ENCODE results near the gene ST13. TPM values are rescaled to one million over a fixed set of nuclear protein-coding genes. Genes with fewer than 3 reads are reported as not detected.
A peak's percentile ranks its signal among the peaks of the same experiment; 100 is the strongest.

ST13 gene
- total and polyA plus RNA-seq, 5 donors from 2014 or later: 122 to 194 (median 152) TPM

DNA sequence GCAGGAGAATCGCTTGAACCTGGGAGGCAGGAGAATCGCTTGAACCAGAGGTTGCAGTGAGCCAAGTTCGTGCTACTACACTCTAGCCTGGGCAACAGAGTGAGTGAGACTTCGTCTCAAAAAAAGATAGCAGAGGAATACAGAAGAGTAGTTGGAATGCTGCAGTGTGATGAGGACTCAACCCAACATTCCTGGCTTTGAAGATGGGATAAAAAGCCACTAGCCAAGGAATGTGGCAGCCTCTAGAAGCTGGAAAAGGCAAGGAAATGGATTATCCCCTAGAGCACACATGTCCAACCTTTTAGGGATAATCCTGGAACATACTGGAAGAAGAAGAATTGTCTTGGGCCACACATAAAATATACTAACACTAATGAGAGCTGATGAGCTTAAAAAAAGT is 51.2 kb downstream of the ST13 start:
- no peak overlapping the region for H3K4me3 ChIP-seq (ENCODE audit: low read depth, low read length)
- H3K4me3 Mint-ChIP-seq: no peak overlapping the region
- no peaks in the 10 kb centered on the region for H3K9me3 ChIP-seq (ENCODE audit: control insufficient read depth in 2 of 2, low read length in 2 of 2)
- no peak overlapping the region for H3K27ac ChIP-seq (ENCODE audit: insufficient read depth, low read length, poor library complexity, severe bottlenecking)
- peaks cover 11% of the 10 kb centered on the region for H3K36me3 ChIP-seq (ENCODE audit: control insufficient read depth, insufficient read depth, low read length)
- no peak overlapping the region for H3K27ac Mint-ChIP-seq
- DNase-seq: no peak
- no peaks in the 10 kb centered on the region for H3K27me3 ChIP-seq (ENCODE audit: control insufficient read depth, insufficient read depth, low read length)
- H3K9me3 Mint-ChIP-seq: no peaks in the 10 kb centered on the region
- H3K4me1 ChIP-seq (ENCODE audit: control insufficient read depth, insufficient read depth, low read length, poor library complexity, severe bottlenecking): no peaks in the 10 kb centered on the region
- ATAC-seq (ENCODE audit: low read depth in 2 of 2): no peak
- peaks cover 10% of the 10 kb centered on the region for H3K36me3 Mint-ChIP-seq
- peaks cover 11 to 18% (median 17%) of the 10 kb centered on the region in 4 donors for H3K4me1 Mint-ChIP-seq
- H3K27me3 Mint-ChIP-seq: no peaks in the 10 kb centered on the region

DNA sequence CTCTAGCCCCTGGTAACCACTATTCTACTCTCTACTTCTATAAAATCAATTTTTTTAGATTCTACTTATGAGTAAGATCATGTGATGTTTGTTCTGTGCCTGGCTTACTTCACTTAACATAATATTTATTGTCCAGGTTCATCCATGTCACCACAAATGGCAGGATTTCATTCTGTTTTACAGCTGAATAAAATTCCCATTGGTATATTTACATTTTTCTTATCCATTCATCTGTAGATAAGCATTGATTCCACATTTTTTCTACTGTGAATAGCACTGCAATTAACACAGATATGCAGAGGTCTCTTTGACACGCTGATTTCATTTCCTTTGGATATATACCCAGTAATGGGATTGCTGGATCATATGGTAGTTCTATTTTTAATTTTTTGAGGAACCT is 53.1 kb downstream of the ST13 start:
- H3K27ac Mint-ChIP-seq: no peak overlapping the region
- H3K4me3 ChIP-seq (ENCODE audit: low read depth, low read length): no peak overlapping the region
- ATAC-seq (ENCODE audit: low read depth in 2 of 2): no peak

DNA sequence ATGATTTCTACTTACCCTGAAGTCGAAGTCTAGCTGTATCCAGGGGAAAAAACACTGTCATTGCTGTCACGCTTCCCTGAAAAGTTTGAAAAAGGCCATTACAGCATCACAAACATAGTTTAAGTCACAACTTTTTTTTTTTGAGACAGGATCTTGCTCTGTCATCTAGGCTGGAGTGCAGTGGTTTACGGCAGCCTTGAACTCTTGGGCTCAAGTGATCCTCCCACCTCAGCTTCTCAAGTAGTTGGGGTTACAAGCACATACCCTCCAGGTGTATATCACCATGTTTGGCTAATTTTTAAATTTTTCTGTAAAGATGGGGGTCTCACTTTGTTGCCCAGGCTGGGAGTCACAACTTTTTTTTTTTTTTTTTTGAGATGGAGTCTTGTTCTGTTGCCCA is 57.4 kb downstream of the ST13 start:
- no peaks in the 10 kb centered on the region for H3K4me1 ChIP-seq (ENCODE audit: control insufficient read depth, insufficient read depth, low read length, poor library complexity, severe bottlenecking)
- H3K27ac Mint-ChIP-seq: peak overlapping the region in 1 of 3 donors; percentile 20
- peaks cover 10% of the 10 kb centered on the region for H3K36me3 Mint-ChIP-seq
- no peaks in the 10 kb centered on the region for H3K27me3 Mint-ChIP-seq
- ATAC-seq (ENCODE audit: low read depth in 2 of 2) (no peak), DNase-seq (no peak)
- H3K4me3 ChIP-seq (ENCODE audit: low read depth, low read length): no peak overlapping the region
- H3K9me3 Mint-ChIP-seq: no peaks in the 10 kb centered on the region
- no peaks in the 10 kb centered on the region for H3K27me3 ChIP-seq (ENCODE audit: control insufficient read depth, insufficient read depth, low read length)
- H3K27ac ChIP-seq (ENCODE audit: insufficient read depth, low read length, poor library complexity, severe bottlenecking): no peak overlapping the region
- no peak overlapping the region for H3K4me3 Mint-ChIP-seq
- H3K36me3 ChIP-seq (ENCODE audit: control insufficient read depth, insufficient read depth, low read length): peaks cover 12% of the 10 kb centered on the region
- H3K4me1 Mint-ChIP-seq: peaks cover 0 to 11% (median 5%) of the 10 kb centered on the region in 4 donors
- no peaks in the 10 kb centered on the region for H3K9me3 ChIP-seq (ENCODE audit: control insufficient read depth in 2 of 2, low read length in 2 of 2)

More for the DNA sequence above, 53.1 kb downstream of the ST13 start:
- H3K27ac ChIP-seq (ENCODE audit: insufficient read depth, low read length, poor library complexity, severe bottlenecking): no peak overlapping the region
- no peak for DNase-seq
- no peaks in the 10 kb centered on the region for H3K4me1 ChIP-seq (ENCODE audit: control insufficient read depth, insufficient read depth, low read length, poor library complexity, severe bottlenecking)
- no peaks in the 10 kb centered on the region for H3K9me3 ChIP-seq (ENCODE audit: control insufficient read depth in 2 of 2, low read length in 2 of 2)
- peaks cover 12% of the 10 kb centered on the region for H3K36me3 ChIP-seq (ENCODE audit: control insufficient read depth, insufficient read depth, low read length)
- peaks cover 10 to 15% (median 12%) of the 10 kb centered on the region in 4 donors for H3K4me1 Mint-ChIP-seq
- H3K27me3 Mint-ChIP-seq: no peaks in the 10 kb centered on the region
- H3K36me3 Mint-ChIP-seq: peaks cover 14% of the 10 kb centered on the region
- H3K9me3 Mint-ChIP-seq: no peaks in the 10 kb centered on the region
- H3K27me3 ChIP-seq (ENCODE audit: control insufficient read depth, insufficient read depth, low read length): no peaks in the 10 kb centered on the region
- no peak overlapping the region for H3K4me3 Mint-ChIP-seq

GRCh38 chr22:40797427-40797826 is 59.0 kb downstream of the ST13 start:
- Mint-ChIP-seq H3K4me1 (peaks cover 4 to 8% (median 5%) of the 10 kb centered on the region in 4 donors), H3K36me3 (peaks cover 8% of the 10 kb centered on the region), H3K27ac (no peak overlapping the region), H3K4me3 (no peak overlapping the region), H3K9me3 (no peaks in the 10 kb centered on the region), H3K27me3 (no peaks in the 10 kb centered on the region)
- H3K9me3 ChIP-seq (ENCODE audit: control insufficient read depth in 2 of 2, low read length in 2 of 2): no peaks in the 10 kb centered on the region
- no peak for DNase-seq
- no peak overlapping the region for H3K4me3 ChIP-seq (ENCODE audit: low read depth, low read length)
- H3K4me1 ChIP-seq (ENCODE audit: control insufficient read depth, insufficient read depth, low read length, poor library complexity, severe bottlenecking): no peaks in the 10 kb centered on the region
- peaks cover 15% of the 10 kb centered on the region for H3K36me3 ChIP-seq (ENCODE audit: control insufficient read depth, insufficient read depth, low read length)
- no peak overlapping the region for H3K27ac ChIP-seq (ENCODE audit: insufficient read depth, low read length, poor library complexity, severe bottlenecking)
- ATAC-seq (ENCODE audit: low read depth in 2 of 2): no peak
- no peaks in the 10 kb centered on the region for H3K27me3 ChIP-seq (ENCODE audit: control insufficient read depth, insufficient read depth, low read length)

DNA sequence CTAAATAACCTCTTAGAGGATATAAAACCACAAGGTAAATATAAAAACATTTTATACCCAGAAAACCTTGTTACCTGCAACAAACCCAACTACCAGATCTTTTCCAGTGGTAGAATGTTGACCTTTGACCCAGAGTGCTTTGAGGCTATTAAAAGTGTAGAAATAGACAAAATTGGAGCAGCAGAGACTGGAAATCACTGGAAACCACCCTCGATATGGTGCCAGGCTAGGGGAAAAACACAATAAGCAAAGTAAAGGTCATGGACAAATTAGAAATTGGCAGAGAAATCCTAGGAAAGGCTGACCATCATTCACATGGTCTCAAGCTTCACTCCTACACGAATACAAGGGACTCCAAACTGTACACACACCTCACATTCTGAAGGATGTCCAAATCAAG is 64.0 kb downstream of the ST13 start:
- no peak for ATAC-seq (ENCODE audit: low read depth in 2 of 2)
- Mint-ChIP-seq H3K27ac (peak overlapping the region in 1 of 3 donors; percentile 3), H3K4me1 (peaks cover 0 to 12% (median 2%) of the 10 kb centered on the region in 4 donors), H3K27me3 (no peaks in the 10 kb centered on the region), H3K9me3 (no peaks in the 10 kb centered on the region), H3K36me3 (peaks cover 26% of the 10 kb centered on the region), H3K4me3 (no peak overlapping the region)
- Histone ChIP-seq H3K36me3 (ENCODE audit: control insufficient read depth, insufficient read depth, low read length) (peaks cover 12% of the 10 kb centered on the region), H3K4me3 (ENCODE audit: low read depth, low read length) (no peak overlapping the region), H3K27ac (ENCODE audit: insufficient read depth, low read length, poor library complexity, severe bottlenecking) (no peak overlapping the region), H3K9me3 (ENCODE audit: control insufficient read depth in 2 of 2, low read length in 2 of 2) (no peaks in the 10 kb centered on the region), H3K27me3 (ENCODE audit: control insufficient read depth, insufficient read depth, low read length) (no peaks in the 10 kb centered on the region), H3K4me1 (ENCODE audit: control insufficient read depth, insufficient read depth, low read length, poor library complexity, severe bottlenecking) (no peaks in the 10 kb centered on the region)
- no peak for DNase-seq

DNA sequence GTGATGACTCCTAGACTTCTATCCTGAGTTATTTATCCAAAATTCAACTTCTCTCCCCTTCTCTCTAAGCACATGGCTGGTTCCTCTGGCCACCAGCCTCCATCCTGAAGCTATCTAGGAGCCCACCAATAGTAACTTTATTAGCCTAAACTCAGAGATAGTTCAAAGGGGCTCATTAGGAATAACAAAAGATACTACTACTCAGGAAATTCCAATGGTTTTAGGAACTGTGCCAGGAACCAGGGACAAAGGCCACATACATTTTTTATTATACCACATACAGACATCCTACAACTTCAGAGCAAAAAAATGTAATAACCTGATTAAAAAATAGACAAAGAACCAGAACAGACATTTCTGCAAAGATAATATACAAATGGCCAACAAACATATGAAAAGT is 65.2 kb downstream of the ST13 start:
- no peak overlapping the region for H3K27ac ChIP-seq (ENCODE audit: insufficient read depth, low read length, poor library complexity, severe bottlenecking)
- no peaks in the 10 kb centered on the region for H3K27me3 ChIP-seq (ENCODE audit: control insufficient read depth, insufficient read depth, low read length)
- H3K4me3 Mint-ChIP-seq: no peak overlapping the region
- peaks cover 7% of the 10 kb centered on the region for H3K36me3 ChIP-seq (ENCODE audit: control insufficient read depth, insufficient read depth, low read length)
- H3K9me3 ChIP-seq (ENCODE audit: control insufficient read depth in 2 of 2, low read length in 2 of 2): no peaks in the 10 kb centered on the region
- H3K4me1 Mint-ChIP-seq: peaks cover 0 to 12% (median 2%) of the 10 kb centered on the region in 4 donors
- DNase-seq (no peak), ATAC-seq (ENCODE audit: low read depth in 2 of 2) (no peak)
- H3K4me1 ChIP-seq (ENCODE audit: control insufficient read depth, insufficient read depth, low read length, poor library complexity, severe bottlenecking): no peaks in the 10 kb centered on the region
- no peak overlapping the region for H3K27ac Mint-ChIP-seq
- no peak overlapping the region for H3K4me3 ChIP-seq (ENCODE audit: low read depth, low read length)
- no peaks in the 10 kb centered on the region for H3K27me3 Mint-ChIP-seq
- H3K9me3 Mint-ChIP-seq: no peaks in the 10 kb centered on the region
- peaks cover 30% of the 10 kb centered on the region for H3K36me3 Mint-ChIP-seq

GRCh38 chr22:40789131-40789530 is 67.3 kb downstream of the ST13 start:
- Histone ChIP-seq H3K4me3 (ENCODE audit: low read depth, low read length) (no peak overlapping the region), H3K27ac (ENCODE audit: insufficient read depth, low read length, poor library complexity, severe bottlenecking) (no peak overlapping the region), H3K4me1 (ENCODE audit: control insufficient read depth, insufficient read depth, low read length, poor library complexity, severe bottlenecking) (no peaks in the 10 kb centered on the region), H3K36me3 (ENCODE audit: control insufficient read depth, insufficient read depth, low read length) (peaks cover 7% of the 10 kb centered on the region), H3K27me3 (ENCODE audit: control insufficient read depth, insufficient read depth, low read length) (no peaks in the 10 kb centered on the region), H3K9me3 (ENCODE audit: control insufficient read depth in 2 of 2, low read length in 2 of 2) (no peaks in the 10 kb centered on the region)
- H3K9me3 Mint-ChIP-seq: no peaks in the 10 kb centered on the region
- H3K27me3 Mint-ChIP-seq: no peaks in the 10 kb centered on the region
- H3K27ac Mint-ChIP-seq: no peak overlapping the region
- ATAC-seq (ENCODE audit: low read depth in 2 of 2) (no peak), DNase-seq (no peak)
- H3K4me3 Mint-ChIP-seq: no peak overlapping the region
- peaks cover 0 to 13% (median 4%) of the 10 kb centered on the region in 4 donors for H3K4me1 Mint-ChIP-seq
- peaks cover 41% of the 10 kb centered on the region for H3K36me3 Mint-ChIP-seq

DNA sequence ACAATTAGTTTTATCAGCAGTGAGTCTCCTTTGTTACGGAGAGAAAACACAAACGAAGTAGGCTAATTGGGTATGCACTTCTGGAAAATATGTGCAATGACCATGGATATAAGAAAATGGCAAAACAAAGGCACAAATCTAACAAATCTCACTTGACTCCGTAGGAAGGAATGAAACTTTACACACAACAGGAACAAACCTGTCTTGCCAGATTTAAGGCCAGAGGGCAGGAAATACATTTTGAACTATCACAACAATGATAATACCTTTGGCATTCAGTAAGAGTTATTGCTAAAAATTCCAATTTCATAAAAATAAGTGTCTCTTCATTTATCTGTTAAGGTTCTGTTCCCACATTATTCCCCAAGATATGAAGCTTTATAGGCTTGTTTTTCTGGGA is 73.9 kb downstream of the ST13 start:
- peaks cover 24% of the 10 kb centered on the region for H3K36me3 Mint-ChIP-seq
- no peaks in the 10 kb centered on the region for H3K4me1 ChIP-seq (ENCODE audit: control insufficient read depth, insufficient read depth, low read length, poor library complexity, severe bottlenecking)
- H3K27me3 Mint-ChIP-seq: no peaks in the 10 kb centered on the region
- no peaks in the 10 kb centered on the region for H3K27me3 ChIP-seq (ENCODE audit: control insufficient read depth, insufficient read depth, low read length)
- no peak overlapping the region for H3K4me3 Mint-ChIP-seq
- H3K27ac ChIP-seq (ENCODE audit: insufficient read depth, low read length, poor library complexity, severe bottlenecking): no peak overlapping the region
- H3K4me1 Mint-ChIP-seq: peaks cover 0 to 9% (median 4%) of the 10 kb centered on the region in 4 donors
- H3K9me3 Mint-ChIP-seq: no peaks in the 10 kb centered on the region
- H3K36me3 ChIP-seq (ENCODE audit: control insufficient read depth, insufficient read depth, low read length): peaks cover 5% of the 10 kb centered on the region
- H3K27ac Mint-ChIP-seq: no peak overlapping the region
- ATAC-seq (ENCODE audit: low read depth in 2 of 2) (no peak), DNase-seq (no peak)
- no peak overlapping the region for H3K4me3 ChIP-seq (ENCODE audit: low read depth, low read length)
- H3K9me3 ChIP-seq (ENCODE audit: control insufficient read depth in 2 of 2, low read length in 2 of 2): no peaks in the 10 kb centered on the region

All from CD4-positive, CD25-positive, alpha-beta regulatory T cell (primary cell).